Spleen (tissue), 11 donors: ENCODE data around the gene IL17C. TPM values are rescaled to one million over a fixed set of nuclear protein-coding genes. Genes with fewer than 3 reads are reported as not detected.
A peak's percentile ranks its signal among the peaks of the same experiment; 100 is the strongest.

Source experiments
- DNase-seq: peaks from one replicate; pipeline ENCODE4 v3.0.0-alpha.2; 2020
- H3K27ac ChIP-seq, 8 donors: fragments of 200-600 bp; sonication (generic) in 7 of 8; 1 replicate in 4 of 8; 2 replicates in 4 of 8; pipeline versions ENCODE4 v1.5.0 to v1.8.0; 2016 to 2021; ENCODE audit warnings: inconsistent platforms in 4 of 8, mild to moderate bottlenecking in 4 of 8, moderate library complexity in 1 of 8
- H3K27me3 ChIP-seq, 7 donors: fragments of 200-600 bp; sonication (generic) in 6 of 7; replicated peaks in 1 of 7; 1 replicate in 4 of 7; 2 replicates in 3 of 7; pipeline versions ENCODE4 v1.5.0 to v1.8.0; 2016 to 2021; ENCODE audit warnings: inconsistent platforms in 3 of 7, mild to moderate bottlenecking in 1 of 7
- H3K36me3 ChIP-seq, 6 donors: fragments of 200-600 bp; sonication (generic) in 5 of 6; 1 replicate in 4 of 6; 2 replicates in 2 of 6; pipeline versions ENCODE4 v1.5.0 to v1.8.0; 2016 to 2021; ENCODE audit warnings: inconsistent platforms in 2 of 6
- H3K4me1 ChIP-seq, 6 donors: fragments of 200-600 bp; sonication (generic) in 5 of 6; 1 replicate in 3 of 6; 2 replicates in 3 of 6; pipeline versions ENCODE4 v1.5.0 to v1.8.0; 2016 to 2021; ENCODE audit warnings: inconsistent platforms in 3 of 6
- H3K4me3 ChIP-seq, 8 donors: fragments of 200-600 bp; sonication (generic) in 7 of 8; 1 replicate in 4 of 8; 2 replicates in 4 of 8; pipeline versions ENCODE4 v1.5.0 to v1.8.0; 2016 to 2021; ENCODE audit warnings: inconsistent platforms in 4 of 8, mild to moderate bottlenecking in 4 of 8, moderate library complexity in 2 of 8
- H3K9me3 ChIP-seq, 8 donors: fragments of 200-600 bp; sonication (generic) in 7 of 8; 1 replicate in 4 of 8; 2 replicates in 4 of 8; pipeline versions ENCODE4 v1.5.0 to v1.8.0; 2016 to 2021; ENCODE audit warnings: inconsistent platforms in 4 of 8
- POLR2A ChIP-seq, 3 donors: fragments of 450-650 bp; IDR thresholded peaks; one replicate each; pipeline ENCODE4 v1.5.1; 2017; ENCODE audit warnings: antibody characterized with exemption in 3 of 3, mild to moderate bottlenecking in 1 of 3
- POLR2AphosphoS5 ChIP-seq, 3 donors: sonication (generic); formaldehyde crosslinking; IDR thresholded peaks; one replicate each; pipeline ENCODE4 v1.5.1; 2017; ENCODE audit warnings: antibody characterized with exemption in 3 of 3
- WGBS, 5 donors: extraction: QIAGEN DNeasy Blood & Tissue Kit in 3 of 5; methylation state at CpG; one replicate each; pipeline versions ENCODE4 v1.1.5 to v1.1.7; 2013 to 2018; 5-methylcytosine and 5-hydroxymethylcytosine counted together
- intact Hi-C: fragments of 100-400 bp; cut with DNase I; formaldehyde crosslinking; loops from one replicate; pipeline ENCODE4 v1.15.0; 2023; ENCODE audit warnings: low total_unique reads
- polyA plus RNA-seq, 3 donors: library from polyadenylated mRNA; stranded (reverse); fragments of 200-250 nt; gene quantifications; one replicate each; pipeline ENCODE4 v1.2.1, GENCODE V29; 2013
- total RNA-seq, 7 donors: library from RNA; depleted of rRNA in 3 of 7; stranded (reverse); fragments of >200 nt in 3 of 7; fragmentation: NEBNext Ultra II Directional in 4 of 7; extraction: Animal tissue kit (Norgen Biotek cat#: 25700) in 4 of 7; gene quantifications; one replicate each; pipeline versions ENCODE4 v1.1.0 to v1.2.1, GENCODE V29; 2016 to 2021
- TF ChIP-seq, protein P1 (sequence below), 11 experiments: fragments of 200-600 bp in 7 of 11; fragments of 450-650 bp in 4 of 11; sonication (generic) in 4 of 11; IDR thresholded peaks in 8 of 11; conservative IDR thresholded peaks in 3 of 11; 1 replicate in 7 of 11; 2 replicates in 4 of 11; pipeline versions ENCODE4 v1.4.0 to v1.8.0; 2016 to 2021; ENCODE audit warnings: antibody characterized with exemption in 11 of 11, inconsistent platforms in 4 of 11, mild to moderate bottlenecking in 1 of 11
- donor health status: healthy with polysubstance abuse.
- donor health status: DM: no; HTN: no; CAD: no; lungs with moderate emphysema.
- donor health status: DM: no; HTN: no; CAD: no.
- donor health status: Bipolar disorder and iron deficiency.
- donor health status: healthy.
- donor health status: DM: no; HTN: no; CAD: no.
- donor health status: DM: yes; HTN: yes; CAD: no.

The IL17C gene
- total and polyA plus RNA-seq, 10 donors: 0.39 to 1.2 (median 0.64) TPM; not detected in 5

GRCh38 chr16:88595921-88596320 is 42.5 kb upstream of the IL17C start:
- H3K27me3 ChIP-seq: no peaks in the 10 kb centered on the region
- intact Hi-C loops: no loop called here
- no peak overlapping the region for H3K4me3 ChIP-seq
- peaks cover 7 to 99% (median 60%) of the 10 kb centered on the region in 6 donors for H3K4me1 ChIP-seq
- no peaks in the 10 kb centered on the region for H3K9me3 ChIP-seq
- TF ChIP-seq, protein P1, sequence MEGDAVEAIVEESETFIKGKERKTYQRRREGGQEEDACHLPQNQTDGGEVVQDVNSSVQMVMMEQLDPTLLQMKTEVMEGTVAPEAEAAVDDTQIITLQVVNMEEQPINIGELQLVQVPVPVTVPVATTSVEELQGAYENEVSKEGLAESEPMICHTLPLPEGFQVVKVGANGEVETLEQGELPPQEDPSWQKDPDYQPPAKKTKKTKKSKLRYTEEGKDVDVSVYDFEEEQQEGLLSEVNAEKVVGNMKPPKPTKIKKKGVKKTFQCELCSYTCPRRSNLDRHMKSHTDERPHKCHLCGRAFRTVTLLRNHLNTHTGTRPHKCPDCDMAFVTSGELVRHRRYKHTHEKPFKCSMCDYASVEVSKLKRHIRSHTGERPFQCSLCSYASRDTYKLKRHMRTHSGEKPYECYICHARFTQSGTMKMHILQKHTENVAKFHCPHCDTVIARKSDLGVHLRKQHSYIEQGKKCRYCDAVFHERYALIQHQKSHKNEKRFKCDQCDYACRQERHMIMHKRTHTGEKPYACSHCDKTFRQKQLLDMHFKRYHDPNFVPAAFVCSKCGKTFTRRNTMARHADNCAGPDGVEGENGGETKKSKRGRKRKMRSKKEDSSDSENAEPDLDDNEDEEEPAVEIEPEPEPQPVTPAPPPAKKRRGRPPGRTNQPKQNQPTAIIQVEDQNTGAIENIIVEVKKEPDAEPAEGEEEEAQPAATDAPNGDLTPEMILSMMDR (IDR thresholded peaks at IDR 0.05 in 8 of 11, conservative IDR thresholded peaks at IDR 0.05 in 3 of 11): no peak
- TF ChIP-seq POLR2AphosphoS5 (IDR thresholded peaks at IDR 0.05): peak in 1 of 3 donors; percentile 21
- H3K27ac ChIP-seq: peak overlapping the region in 3 of 8 donors; percentile 55 to 84 (median 57)
- H3K36me3 ChIP-seq: peaks cover 3 to 82% (median 35%) of the 10 kb centered on the region in 6 donors
- DNase-seq: no peak
- 85 to 94% (median 90%) methylated on average over 10 of the region's 10 CpGs for WGBS, 5 donors

- H3K36me3 ChIP-seq: peaks cover 3 to 82% (median 40%) of the 10 kb centered on the region in 6 donors
- TF ChIP-seq POLR2AphosphoS5 (IDR thresholded peaks at IDR 0.05) (peak in 1 of 3 donors; percentile 20), POLR2A (IDR thresholded peaks at IDR 0.05) (no peak)
- no peak for DNase-seq
- H3K4me1 ChIP-seq: peaks cover 7 to 99% (median 65%) of the 10 kb centered on the region in 6 donors
- no peak overlapping the region for H3K4me3 ChIP-seq
- WGBS, 5 donors: 74 to 86% (median 79%) methylated on average over 3 of the region's 3 CpGs
- intact Hi-C loops: no loop called here
- H3K27ac ChIP-seq: peak overlapping the region in 3 of 8 donors; percentile 55 to 84 (median 57)
- no peaks in the 10 kb centered on the region for H3K27me3 ChIP-seq
- no peaks in the 10 kb centered on the region for H3K9me3 ChIP-seq
These were observed 41.9 kb upstream of the IL17C start for GRCh38 chr16:88596483-88596882.

GRCh38 chr16:88597856-88598491 is 40.4 kb upstream of the IL17C start:
- Histone ChIP-seq H3K4me1 (peaks cover 7 to 95% (median 66%) of the 10 kb centered on the region in 6 donors), H3K36me3 (peaks cover 3 to 84% (median 49%) of the 10 kb centered on the region in 6 donors), H3K27me3 (no peaks in the 10 kb centered on the region), H3K9me3 (no peaks in the 10 kb centered on the region), H3K27ac (peak overlapping the region in 5 of 8 donors; percentile 48 to 92 (median 85)), H3K4me3 (no peak overlapping the region)
- DNase-seq: no peak
- WGBS, 5 donors: 83 to 87% (median 84%) methylated on average over 20 to 21 of the region's 21 CpGs
- TF ChIP-seq POLR2A (IDR thresholded peaks at IDR 0.05): no peak
- TF ChIP-seq POLR2AphosphoS5 (IDR thresholded peaks at IDR 0.05): no peak
- TF ChIP-seq, protein P1 (IDR thresholded peaks at IDR 0.05 in 8 of 11, conservative IDR thresholded peaks at IDR 0.05 in 3 of 11): no peak
- intact Hi-C loops: no loop called here

DNA sequence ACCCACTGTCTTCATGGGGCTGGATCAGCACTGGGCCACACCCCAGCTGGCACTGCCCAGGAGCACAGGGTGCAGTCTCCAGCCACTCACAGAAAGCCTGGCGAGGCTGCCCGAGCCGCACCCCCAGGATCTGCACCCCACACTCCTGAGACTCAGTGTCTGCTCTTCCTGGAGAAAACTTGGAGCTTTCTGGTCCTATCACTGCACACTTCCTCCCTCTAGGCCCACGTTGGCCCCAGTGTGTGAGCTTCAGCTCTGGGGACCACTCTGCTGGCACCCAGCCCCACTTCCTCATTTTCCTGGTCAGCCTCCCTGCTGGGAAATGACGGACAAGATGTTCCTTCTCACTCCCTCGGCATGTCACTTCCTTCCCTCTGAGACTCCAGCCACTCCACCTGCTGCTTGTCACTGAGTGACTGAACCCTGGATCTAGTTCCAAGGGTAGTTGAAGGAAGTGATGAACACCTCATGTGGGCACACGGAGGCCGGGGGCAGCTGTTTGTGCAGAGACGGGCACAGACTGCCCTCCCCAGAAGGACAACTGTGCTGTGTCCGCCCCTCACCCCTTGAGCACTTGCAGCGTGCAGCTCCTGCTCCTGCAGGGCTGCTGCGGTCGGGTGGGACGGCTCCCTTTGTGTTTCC is 39.2 kb upstream of the IL17C start:
- peak; percentile 90 for DNase-seq
- H3K27ac ChIP-seq: peak overlapping the region; percentile 39 to 92 (median 82)
- intact Hi-C loops: no loop called here
- H3K36me3 ChIP-seq: peaks cover 3 to 84% (median 50%) of the 10 kb centered on the region in 6 donors
- H3K9me3 ChIP-seq: no peaks in the 10 kb centered on the region
- H3K27me3 ChIP-seq: no peaks in the 10 kb centered on the region
- peak overlapping the region in 1 of 8 donors; percentile 38 for H3K4me3 ChIP-seq
- 41 to 59% (median 54%) methylated on average over 13 to 14 of the region's 14 CpGs for WGBS, 5 donors
- peaks cover 5 to 82% (median 59%) of the 10 kb centered on the region in 6 donors for H3K4me1 ChIP-seq
- TF ChIP-seq POLR2AphosphoS5 (IDR thresholded peaks at IDR 0.05): peak; percentile 75 to 94 (median 83)
- TF ChIP-seq, protein P1 (IDR thresholded peaks at IDR 0.05 in 8 of 11, conservative IDR thresholded peaks at IDR 0.05 in 3 of 11): no peak
